ENCODE data around the gene FAM184A.
"Not testable (repeated sequence)": the region's sequence is repeated elsewhere in the genome, so short reads cannot be mapped to it uniquely, and the experiment has no call there.

The FAM184A gene

GRCh38 chr6:119100115-119100514 lies 21.7 kb upstream of the FAM184A start:
- no peak for DNase-seq

GRCh38 chr6:119097815-119098361 lies 19.4 kb upstream of the FAM184A start:
- not testable (repeated sequence) for DNase-seq

- peak in 2 of 4 experiments; percentile 7 to 11 for DNase-seq
These were observed 18.5 kb upstream of the FAM184A start for GRCh38 chr6:119096721-119097565.

GRCh38 chr6:119090256-119090655 lies 11.8 kb upstream of the FAM184A start:
- no peak for DNase-seq

GRCh38 chr6:119084784-119085183 lies 6.3 kb upstream of the FAM184A start:
- no peak for DNase-seq

GRCh38 chr6:119083007-119083406 lies 4.5 kb upstream of the FAM184A start:
- no peak for DNase-seq

GRCh38 chr6:119079283-119079809 lies 882 bp upstream of the FAM184A start:
- DNase-seq: peak; percentile 16 to 51 (median 34)

GRCh38 chr6:119077643-119078375 lies 655 bp downstream of the FAM184A start:
- DNase-seq: peak in 3 of 4 experiments; percentile 11 to 27 (median 14)

GRCh38 chr6:119077391-119077642 lies 1.1 kb downstream of the FAM184A start:
- DNase-seq: no peak

- no peak for DNase-seq
These were observed 1.7 kb downstream of the FAM184A start for GRCh38 chr6:119076576-119077390.

- DNase-seq: no peak
These were observed 2.3 kb downstream of the FAM184A start for GRCh38 chr6:119076173-119076572.

- no peak for DNase-seq
These were observed 3.1 kb downstream of the FAM184A start for GRCh38 chr6:119075200-119075981.

- no peak for DNase-seq
These were observed 5.0 kb downstream of the FAM184A start for GRCh38 chr6:119073307-119074051.

- no peak for DNase-seq
These were observed 6.9 kb downstream of the FAM184A start for GRCh38 chr6:119071576-119071975.

GRCh38 chr6:119067091-119067490 lies 11.4 kb downstream of the FAM184A start:
- DNase-seq: no peak

- DNase-seq: no peak
These were observed 11.9 kb downstream of the FAM184A start for GRCh38 chr6:119066517-119066916.

GRCh38 chr6:119065955-119066354 lies 12.5 kb downstream of the FAM184A start:
- DNase-seq: no peak

GRCh38 chr6:119065382-119065781 lies 13.1 kb downstream of the FAM184A start:
- DNase-seq: no peak

- DNase-seq: no peak
These were observed 15.0 kb downstream of the FAM184A start for GRCh38 chr6:119063491-119063890.

GRCh38 chr6:119061215-119061614 lies 17.2 kb downstream of the FAM184A start:
- DNase-seq: no peak

Measured in suppressor macrophage (primary cell).